ENCODE measurements around the gene DUSP1. TPM values are rescaled to one million over a fixed set of nuclear protein-coding genes. Genes with fewer than 3 reads are reported as not detected.

The DUSP1 gene
- total and polyA plus RNA-seq, 2 of the 4 experiments (the other 2 are of a cell fraction), result 304 to 467 TPM

DNA sequence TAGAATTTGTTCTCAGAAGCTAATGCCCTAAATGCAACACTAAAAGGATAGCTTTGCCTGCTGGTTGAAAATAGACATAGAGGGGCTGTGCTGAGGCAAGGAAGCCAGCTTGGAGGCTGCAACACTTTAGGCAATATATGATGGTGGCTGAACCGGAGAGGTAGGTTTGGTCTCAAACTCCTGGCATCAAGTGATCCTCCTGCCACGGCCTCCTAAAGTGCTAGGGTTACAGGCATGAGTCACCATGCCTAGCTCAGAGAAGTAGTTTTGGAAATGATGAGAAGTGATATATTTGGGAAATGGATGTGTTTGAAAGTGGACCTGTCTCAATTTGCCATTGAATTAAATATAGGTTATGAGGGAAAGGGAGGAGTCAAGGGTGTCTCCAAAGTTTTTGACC is 10.0 kb downstream of the DUSP1 start:
- Histone ChIP-seq H4K20me1 (ENCODE audit: insufficient read depth, low read length) (peaks cover 6% of the 10 kb centered on the region), H3K9ac (ENCODE audit: low read depth, low read length) (no peak overlapping the region), H4K5ac (ENCODE audit: low read depth, low read length) (no peak overlapping the region), H4K91ac (ENCODE audit: insufficient read depth, low read depth, low read length) (no peak overlapping the region), H4K8ac (ENCODE audit: low read depth in 2 of 2, low read length in 2 of 2) (no peak overlapping the region), H3K4me3 (ENCODE audit: insufficient read depth, low read depth, low read length) (no peak overlapping the region), H2AK9ac (replicated peaks; ENCODE audit: low read depth, low read length, poor library complexity) (no peak overlapping the region), H3K56ac (ENCODE audit: extremely low read depth, insufficient read depth, low read length) (no peak overlapping the region), H3K23ac (ENCODE audit: low read depth, low read length) (no peak overlapping the region), H3K4ac (ENCODE audit: low read depth, low read length) (no peak overlapping the region), H2BK120ac (ENCODE audit: low read depth, low read length) (no peak overlapping the region), H2BK15ac (ENCODE audit: low read depth, low read length) (no peak overlapping the region), H3K4me1 (ENCODE audit: control insufficient read depth, insufficient read depth, low read length) (peaks cover 11% of the 10 kb centered on the region), H2BK5ac (ENCODE audit: low read depth, low read length, poor library complexity, severe bottlenecking) (no peak overlapping the region), H3K9me1 (ENCODE audit: insufficient read depth, low read length) (peaks cover 19% of the 10 kb centered on the region), H3K18ac (ENCODE audit: low read depth, low read length) (no peak overlapping the region), H3K14ac (replicated peaks; ENCODE audit: low read depth, low read length) (no peak overlapping the region), H3K4me2 (ENCODE audit: low read depth, low read length) (no peak overlapping the region), H2BK20ac (ENCODE audit: low read depth, low read length) (no peak overlapping the region), H2AFZ (replicated peaks; ENCODE audit: low read length, poor library complexity) (no peak overlapping the region), H3K9me3 (ENCODE audit: control insufficient read depth, insufficient read depth, low read length) (no peaks in the 10 kb centered on the region), H3K79me1 (ENCODE audit: low read depth in 1 of 2, low read length in 2 of 2) (peaks cover 0 to 13% of the 10 kb centered on the region in 2 experiments; a peak in 2 of 4 replicates), H3K36me3 (ENCODE audit: control insufficient read depth, insufficient read depth, low read length) (no peaks in the 10 kb centered on the region), H3K27ac (ENCODE audit: insufficient read depth, low read length) (no peak overlapping the region), H3K27me3 (ENCODE audit: control insufficient read depth, insufficient read depth, low read length) (no peaks in the 10 kb centered on the region), H2AK5ac (ENCODE audit: low read depth, low read length) (no peak overlapping the region)
- DNase-seq, result no peak
- ATAC-seq (ENCODE audit: low read depth), result no peak
- intact Hi-C loops (cut with micrococcal nuclease) (no loop called here), dilution Hi-C loops (cut with HindIII; ENCODE audit: low sequenced_read_pairs, unreplicated experiment) (no loop called here), in situ Hi-C loops (cut with MboI; ENCODE audit: low sequenced_read_pairs) (no loop called here)
- ChIA-PET POLR2A (ENCODE audit: unreplicated experiment) (no interaction called here), CTCF (interaction anchor here (0.6 to 1.2 kb wide), 6 partner anchors 11 to 694 kb away, joined by 3 to 8 read pairs (median 4); no protein-coding TSS in a partner anchor)
- BruUV-seq (replicated peaks), result no TSS peak
- WGBS, 2 experiments (ENCODE audit: extremely low coverage in 2 of 2, insufficient read length in 1 of 2), result 82% methylated on average over 2 of the region's 2 CpGs; no CpG with 5 or more reads in 1 of the 2 experiments
- TF ChIP-seq, protein P1, sequence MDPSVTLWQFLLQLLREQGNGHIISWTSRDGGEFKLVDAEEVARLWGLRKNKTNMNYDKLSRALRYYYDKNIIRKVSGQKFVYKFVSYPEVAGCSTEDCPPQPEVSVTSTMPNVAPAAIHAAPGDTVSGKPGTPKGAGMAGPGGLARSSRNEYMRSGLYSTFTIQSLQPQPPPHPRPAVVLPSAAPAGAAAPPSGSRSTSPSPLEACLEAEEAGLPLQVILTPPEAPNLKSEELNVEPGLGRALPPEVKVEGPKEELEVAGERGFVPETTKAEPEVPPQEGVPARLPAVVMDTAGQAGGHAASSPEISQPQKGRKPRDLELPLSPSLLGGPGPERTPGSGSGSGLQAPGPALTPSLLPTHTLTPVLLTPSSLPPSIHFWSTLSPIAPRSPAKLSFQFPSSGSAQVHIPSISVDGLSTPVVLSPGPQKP (IDR thresholded peaks at IDR 0.05; ENCODE audit: borderline replicate concordance, low read depth, low read length), result no peak
- TF ChIP-seq BHLHE40 (IDR thresholded peaks at IDR 0.05; ENCODE audit: low read depth, low read length), result no peak
- no peak for TF ChIP-seq RFX5 (IDR thresholded peaks at IDR 0.05; ENCODE audit: low read depth, low read length)
- TF ChIP-seq CEBPB (IDR thresholded peaks at IDR 0.05; ENCODE audit: low read depth, low read length), result no peak
- TF ChIP-seq SMC3 (IDR thresholded peaks at IDR 0.05; ENCODE audit: low read depth, low read length), result no peak
- TF ChIP-seq, protein P2, sequence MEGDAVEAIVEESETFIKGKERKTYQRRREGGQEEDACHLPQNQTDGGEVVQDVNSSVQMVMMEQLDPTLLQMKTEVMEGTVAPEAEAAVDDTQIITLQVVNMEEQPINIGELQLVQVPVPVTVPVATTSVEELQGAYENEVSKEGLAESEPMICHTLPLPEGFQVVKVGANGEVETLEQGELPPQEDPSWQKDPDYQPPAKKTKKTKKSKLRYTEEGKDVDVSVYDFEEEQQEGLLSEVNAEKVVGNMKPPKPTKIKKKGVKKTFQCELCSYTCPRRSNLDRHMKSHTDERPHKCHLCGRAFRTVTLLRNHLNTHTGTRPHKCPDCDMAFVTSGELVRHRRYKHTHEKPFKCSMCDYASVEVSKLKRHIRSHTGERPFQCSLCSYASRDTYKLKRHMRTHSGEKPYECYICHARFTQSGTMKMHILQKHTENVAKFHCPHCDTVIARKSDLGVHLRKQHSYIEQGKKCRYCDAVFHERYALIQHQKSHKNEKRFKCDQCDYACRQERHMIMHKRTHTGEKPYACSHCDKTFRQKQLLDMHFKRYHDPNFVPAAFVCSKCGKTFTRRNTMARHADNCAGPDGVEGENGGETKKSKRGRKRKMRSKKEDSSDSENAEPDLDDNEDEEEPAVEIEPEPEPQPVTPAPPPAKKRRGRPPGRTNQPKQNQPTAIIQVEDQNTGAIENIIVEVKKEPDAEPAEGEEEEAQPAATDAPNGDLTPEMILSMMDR (conservative IDR thresholded peaks at IDR 0.05; ENCODE audit: low read depth, low read length), result no peak
- no peak for TF ChIP-seq MXI1 (IDR thresholded peaks at IDR 0.05; ENCODE audit: borderline replicate concordance, low read depth, low read length)
